Forelimb muscle (tissue), 1 donor: ENCODE results near the gene CACNB2. TPM values are rescaled to one million over a fixed set of nuclear protein-coding genes. Genes with fewer than 3 reads are reported as not detected.
"Not testable (repeated sequence)": the region's sequence is repeated elsewhere in the genome, so short reads cannot be mapped to it uniquely, and the experiment has no call there.

Source experiments
- DNase-seq: peaks from one replicate; pipeline ENCODE4 v3.0.0-alpha.2; 2013; ENCODE audit warnings: low read depth
- polyA plus RNA-seq: library from polyadenylated mRNA; unstranded; fragments of 120-200 nt; gene quantifications from one replicate; pipeline ENCODE4 v1.2.1, GENCODE V29; 2013; ENCODE audit not compliant: insufficient read length

Gene CACNB2
- polyA plus RNA-seq, 1 donor: 1.5 TPM

GRCh38 chr10:18144928-18145327 lies 4.7 kb downstream of the CACNB2 start:
- DNase-seq: no peak

GRCh38 chr10:18145652-18146051 lies 5.4 kb downstream of the CACNB2 start:
- no peak for DNase-seq

- no peak for DNase-seq
Measured at GRCh38 chr10:18149196-18149800, 9.1 kb downstream of the CACNB2 start.

- DNase-seq: no peak
Measured at GRCh38 chr10:18151356-18151890, 11.2 kb downstream of the CACNB2 start.

GRCh38 chr10:18153381-18153780 lies 13.2 kb downstream of the CACNB2 start:
- DNase-seq: not testable (repeated sequence)

GRCh38 chr10:18155321-18155720 lies 15.1 kb downstream of the CACNB2 start:
- no peak for DNase-seq

GRCh38 chr10:18156797-18157196 lies 16.6 kb downstream of the CACNB2 start:
- DNase-seq: not testable (repeated sequence)

GRCh38 chr10:18157881-18158280 lies 17.7 kb downstream of the CACNB2 start:
- DNase-seq: no peak

GRCh38 chr10:18158773-18159265 lies 18.6 kb downstream of the CACNB2 start:
- DNase-seq: no peak

GRCh38 chr10:18159557-18159956 lies 19.3 kb downstream of the CACNB2 start:
- DNase-seq: no peak

- no peak for DNase-seq
Measured at GRCh38 chr10:18162021-18162627, 21.9 kb downstream of the CACNB2 start.

GRCh38 chr10:18164093-18164492 lies 23.9 kb downstream of the CACNB2 start:
- DNase-seq: no peak

- DNase-seq: no peak
Measured at GRCh38 chr10:18164748-18165361, 24.6 kb downstream of the CACNB2 start.

- DNase-seq: no peak
Measured at GRCh38 chr10:18178854-18179483, 38.7 kb downstream of the CACNB2 start.

GRCh38 chr10:18179891-18180290 lies 39.7 kb downstream of the CACNB2 start:
- peak; percentile 53 for DNase-seq

- DNase-seq: not testable (repeated sequence)
Measured at GRCh38 chr10:18181382-18181781, 41.2 kb downstream of the CACNB2 start.

- DNase-seq: no peak
Measured at GRCh38 chr10:18185621-18186020, 45.4 kb downstream of the CACNB2 start.

- DNase-seq: no peak
Measured at GRCh38 chr10:18190840-18191239, 50.6 kb downstream of the CACNB2 start.

GRCh38 chr10:18194634-18195033 lies 54.4 kb downstream of the CACNB2 start:
- DNase-seq: no peak

GRCh38 chr10:18195060-18195799 lies 55.0 kb downstream of the CACNB2 start:
- no peak for DNase-seq

- no peak for DNase-seq
Measured at GRCh38 chr10:18196806-18197550, 56.8 kb downstream of the CACNB2 start.
